Stimulated activated CD4-positive, alpha-beta T cell treated with anti-CD3 and anti-CD28 coated beads, Interleukin-12 subunit alpha, Interleukin-12 subunit beta, amount 100 ng/mL, for 24 hours (primary cell): ENCODE measurements around the gene TUBB2A.
"Not testable (repeated sequence)": the region's sequence is repeated elsewhere in the genome, so short reads cannot be mapped to it uniquely, and the experiment has no call there.

Source experiments
- DNase-seq, 2 experiments: peaks; one replicate each; pipeline ENCODE4 v3.0.0-alpha.2; 2020; ENCODE audit warnings: low read depth in 2 of 2

The TUBB2A gene

DNA sequence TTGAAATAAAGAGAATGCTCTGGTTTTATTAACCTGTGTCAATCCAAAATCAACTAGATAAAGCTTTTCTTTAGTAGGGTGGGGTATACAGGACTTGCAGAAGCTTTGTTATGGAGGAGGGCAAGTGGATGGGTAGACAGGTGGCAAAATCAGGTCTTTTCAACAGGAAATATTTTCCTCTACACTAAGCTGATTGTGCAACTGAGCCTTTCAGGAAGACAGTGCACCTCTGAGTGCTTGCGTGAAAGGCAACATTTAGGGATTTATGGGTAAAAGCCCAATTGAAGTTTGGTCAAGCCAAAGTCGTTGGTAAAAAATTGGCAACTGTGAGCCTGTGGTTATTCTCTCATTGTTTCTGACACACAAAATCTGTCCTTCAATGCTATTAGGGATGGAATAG lies 23.8 kb upstream of the TUBB2A start:
- no peak for DNase-seq

DNA sequence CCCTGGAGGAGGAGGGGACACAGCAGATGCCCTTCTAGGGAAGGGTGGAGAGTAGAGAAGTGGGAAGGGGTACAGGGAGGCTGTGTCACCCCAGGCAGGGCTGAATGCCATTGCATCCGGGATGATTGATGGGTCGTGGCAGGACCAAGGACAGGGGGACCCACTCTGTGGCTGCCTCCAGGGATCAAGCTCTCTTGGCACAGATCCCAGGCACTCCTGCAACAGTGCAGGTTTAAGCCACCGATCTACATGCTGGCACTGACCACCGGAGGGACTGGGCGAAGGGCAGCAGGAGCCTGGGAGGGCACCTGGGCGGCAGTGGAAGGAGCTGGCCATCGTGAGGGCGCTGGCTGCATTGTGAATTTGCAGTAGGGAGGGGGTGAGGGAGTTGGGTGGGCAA lies 22.6 kb upstream of the TUBB2A start:
- not testable (repeated sequence) for DNase-seq

DNA sequence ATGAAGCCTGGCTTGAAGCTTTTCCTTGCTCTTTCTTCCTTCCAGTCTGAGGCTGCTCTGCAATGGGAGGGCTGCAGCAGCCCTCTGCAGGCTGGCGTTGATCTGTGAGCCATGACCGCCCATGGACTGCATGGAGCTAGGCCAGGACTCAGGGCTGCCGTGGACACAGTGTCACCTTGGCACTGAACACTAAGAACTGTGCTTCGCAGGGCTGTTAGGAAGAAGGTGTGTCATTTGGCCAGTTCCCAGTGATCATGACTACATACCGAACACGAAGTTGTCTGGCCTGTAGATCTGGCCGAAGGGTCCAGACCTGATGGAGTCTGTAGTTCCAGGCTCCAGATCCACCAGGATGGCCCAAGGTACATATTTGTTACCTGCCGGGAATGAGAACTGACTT lies 21.3 kb upstream of the TUBB2A start:
- DNase-seq = not testable (repeated sequence)

DNA sequence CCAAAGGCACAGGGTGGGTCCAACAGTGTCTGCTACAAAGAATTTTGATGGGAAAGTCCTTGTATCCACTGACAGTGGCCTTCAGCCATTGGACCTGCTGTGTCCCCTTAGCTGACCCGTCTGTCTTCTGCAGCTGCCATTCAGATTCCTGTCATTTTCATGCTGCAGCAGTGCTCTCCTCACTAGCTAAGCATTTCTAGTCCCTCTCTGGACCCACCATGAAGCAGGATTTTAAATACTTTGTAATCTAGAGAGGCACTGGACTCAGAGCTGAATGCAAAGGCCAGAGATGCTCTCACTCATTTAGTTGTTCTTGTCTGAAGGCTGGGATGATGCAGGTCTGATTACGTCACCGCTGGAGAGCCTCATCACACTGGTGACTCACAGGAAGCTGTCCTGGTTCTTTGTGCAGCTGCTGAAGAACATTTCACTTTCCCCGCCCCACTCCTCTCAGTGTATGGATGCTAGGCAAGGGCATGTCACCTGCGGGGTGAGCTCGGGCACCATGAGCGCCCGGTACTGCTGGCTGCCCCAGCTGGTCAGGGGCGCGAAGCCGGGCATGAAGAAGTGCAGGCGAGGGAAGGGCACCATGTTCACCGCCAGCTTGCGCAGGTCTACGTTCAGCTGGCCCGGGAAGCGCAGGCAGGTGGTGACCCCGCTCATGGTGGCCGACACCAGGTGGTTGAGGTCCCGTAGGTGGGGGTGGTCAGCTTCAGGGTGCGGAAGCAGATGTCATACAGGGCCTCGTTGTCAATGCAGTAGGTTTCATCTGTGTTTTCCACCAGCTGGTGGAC lies 19.4 kb upstream of the TUBB2A start:
- no peak for DNase-seq

DNA sequence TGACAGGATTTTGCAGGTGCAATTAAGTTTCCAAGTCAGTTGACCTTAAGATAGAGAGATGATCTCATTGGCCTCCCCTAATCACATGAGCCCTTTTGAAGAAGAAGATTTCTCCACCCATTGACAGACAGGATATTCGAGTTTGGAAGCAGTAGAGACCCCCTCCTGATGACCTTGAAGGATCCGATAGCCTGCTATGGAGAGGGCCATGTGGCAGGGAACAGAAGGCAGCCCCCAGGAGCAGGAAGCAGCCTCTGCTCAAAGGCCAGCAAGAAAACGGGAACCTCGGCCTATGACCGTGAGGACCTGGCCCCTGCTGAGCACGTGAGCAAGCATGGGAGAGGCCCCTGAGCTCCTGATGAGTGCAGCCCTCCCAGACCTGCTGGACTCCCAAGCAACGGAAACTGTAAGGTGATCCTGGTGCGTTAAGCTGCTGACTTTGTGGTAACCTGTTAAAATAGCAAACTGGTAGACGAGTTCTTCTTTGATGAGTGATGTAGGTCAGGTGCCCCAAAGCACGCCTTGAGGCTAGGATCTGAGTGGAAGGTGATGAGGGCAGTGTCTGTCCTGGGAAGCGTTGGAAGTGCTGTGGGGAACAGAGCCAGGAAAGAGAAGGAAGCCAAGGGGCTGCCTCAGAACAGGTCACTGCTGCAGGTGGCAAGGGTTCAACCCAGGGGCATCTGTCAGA lies 18.5 kb upstream of the TUBB2A start:
- no peak for DNase-seq

DNA sequence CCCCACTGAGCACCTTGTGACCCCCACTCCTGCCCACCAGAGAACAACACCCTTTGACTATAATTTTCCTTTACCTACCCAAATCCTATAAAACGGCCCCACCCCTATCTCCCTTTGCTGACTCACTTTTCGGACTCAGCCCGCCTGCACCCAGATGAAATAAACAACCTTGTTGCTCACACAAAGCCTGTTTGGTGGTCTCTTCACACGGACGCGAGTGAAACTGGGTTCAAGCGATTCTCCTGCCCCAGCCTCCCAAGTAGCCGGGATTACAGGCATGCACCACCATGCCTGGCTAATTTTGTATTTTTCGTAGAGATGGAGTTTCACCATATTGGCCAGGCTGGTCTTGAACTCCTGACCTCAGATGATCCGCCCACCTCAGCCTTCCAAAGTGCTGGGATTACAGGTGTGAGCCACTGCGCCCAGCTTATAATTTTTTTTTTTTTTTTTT lies 16.3 kb upstream of the TUBB2A start:
- DNase-seq = not testable (repeated sequence)

DNA sequence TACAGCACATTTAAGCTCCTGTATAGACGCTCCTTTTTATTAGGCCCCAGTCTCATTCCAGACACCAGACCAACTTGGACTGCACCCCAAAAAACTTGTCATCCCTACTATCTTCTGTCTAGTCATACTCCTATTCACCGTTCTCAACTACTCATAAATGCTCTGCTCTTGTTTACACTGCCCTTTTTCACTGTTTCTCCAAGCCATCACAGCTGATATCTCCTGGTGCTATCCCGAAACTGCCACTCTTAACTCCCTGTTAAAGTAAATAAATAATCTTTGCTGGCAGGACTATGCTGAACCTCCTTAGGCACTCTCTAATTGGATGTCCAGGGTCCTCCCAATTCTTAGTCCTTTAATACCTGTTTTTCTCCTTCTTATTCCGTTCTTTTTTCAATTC lies 15.4 kb upstream of the TUBB2A start:
- not testable (repeated sequence) for DNase-seq

DNA sequence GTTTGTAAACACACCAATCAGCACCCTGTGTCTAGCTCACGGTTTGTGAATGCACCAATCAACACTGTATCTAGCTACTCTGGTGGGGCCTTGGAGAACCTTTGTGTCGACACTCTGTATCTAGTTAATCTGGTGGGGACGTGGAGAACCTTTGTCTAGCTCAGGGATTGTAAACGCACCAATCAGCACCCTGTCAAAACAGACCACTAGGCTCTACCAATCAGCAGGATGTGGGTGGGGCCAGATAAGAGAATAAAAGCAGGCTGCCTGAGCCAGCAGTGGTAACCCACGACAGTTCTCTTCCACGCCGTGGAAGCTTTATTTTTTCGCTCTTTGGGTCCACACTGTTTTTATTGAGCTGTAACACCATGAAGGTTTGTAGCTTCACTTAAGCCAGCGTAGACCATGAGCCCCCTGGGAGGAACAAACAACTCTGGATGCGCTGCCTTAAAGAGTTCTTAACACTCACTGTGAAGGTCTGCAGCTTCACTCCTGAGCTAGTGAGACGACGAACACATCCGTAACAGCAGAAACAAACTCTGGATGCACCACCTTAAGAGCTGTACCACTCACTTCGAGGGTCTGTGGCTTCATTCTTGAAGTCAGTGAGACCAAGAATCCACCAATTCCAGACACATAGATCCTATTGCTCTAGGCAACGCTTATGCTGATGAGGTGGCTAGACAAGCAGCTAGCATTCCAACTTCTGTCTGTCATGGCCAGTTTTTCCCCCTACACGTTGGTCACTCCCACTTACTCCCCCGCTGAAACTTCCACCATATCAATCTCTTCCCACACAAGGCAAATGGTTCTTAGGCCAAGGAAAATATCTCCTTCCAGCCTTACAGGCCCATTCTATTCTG lies 14.2 kb upstream of the TUBB2A start:
- not testable (repeated sequence) for DNase-seq

DNA sequence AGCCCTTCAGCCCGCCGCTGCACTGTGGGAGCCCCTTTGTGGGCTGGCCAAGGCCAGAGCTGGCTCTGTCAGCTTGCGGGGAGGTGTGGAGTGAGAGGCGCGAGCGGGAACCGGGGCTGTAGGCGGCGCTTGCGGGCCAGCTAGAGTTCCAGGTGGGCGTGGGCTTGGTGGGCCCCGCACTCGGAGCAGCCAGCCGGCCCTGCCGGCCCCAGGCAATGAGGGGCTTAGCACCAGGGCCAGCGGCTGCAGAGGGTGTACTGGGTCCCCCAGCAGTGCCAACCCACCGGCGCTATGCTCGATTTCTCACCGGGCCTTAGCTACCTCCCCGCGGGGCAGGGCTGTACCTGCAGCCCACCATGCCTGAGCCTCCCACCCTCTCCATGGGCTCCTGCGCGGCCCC lies 13.3 kb upstream of the TUBB2A start:
- not testable (repeated sequence) for DNase-seq

DNA sequence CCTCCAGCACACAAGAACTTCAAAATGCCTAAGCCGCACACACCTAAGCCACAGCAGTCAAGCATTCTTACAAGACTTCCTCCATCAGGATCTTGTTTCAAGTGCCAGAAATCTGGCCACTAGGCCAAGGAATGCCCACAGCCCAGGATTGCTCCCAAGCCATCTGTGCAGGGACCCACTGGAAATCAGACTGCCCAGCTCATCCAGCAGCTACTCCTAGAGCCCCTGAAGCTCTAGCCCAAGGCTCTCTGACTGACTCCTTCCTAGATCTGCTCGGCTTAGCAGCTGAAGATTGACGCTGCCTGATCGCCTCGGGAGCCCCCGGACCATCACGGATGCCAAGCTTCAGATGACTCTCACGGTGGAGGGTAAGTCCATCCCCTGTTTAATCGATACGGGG lies 10.7 kb upstream of the TUBB2A start:
- not testable (repeated sequence) for DNase-seq

DNA sequence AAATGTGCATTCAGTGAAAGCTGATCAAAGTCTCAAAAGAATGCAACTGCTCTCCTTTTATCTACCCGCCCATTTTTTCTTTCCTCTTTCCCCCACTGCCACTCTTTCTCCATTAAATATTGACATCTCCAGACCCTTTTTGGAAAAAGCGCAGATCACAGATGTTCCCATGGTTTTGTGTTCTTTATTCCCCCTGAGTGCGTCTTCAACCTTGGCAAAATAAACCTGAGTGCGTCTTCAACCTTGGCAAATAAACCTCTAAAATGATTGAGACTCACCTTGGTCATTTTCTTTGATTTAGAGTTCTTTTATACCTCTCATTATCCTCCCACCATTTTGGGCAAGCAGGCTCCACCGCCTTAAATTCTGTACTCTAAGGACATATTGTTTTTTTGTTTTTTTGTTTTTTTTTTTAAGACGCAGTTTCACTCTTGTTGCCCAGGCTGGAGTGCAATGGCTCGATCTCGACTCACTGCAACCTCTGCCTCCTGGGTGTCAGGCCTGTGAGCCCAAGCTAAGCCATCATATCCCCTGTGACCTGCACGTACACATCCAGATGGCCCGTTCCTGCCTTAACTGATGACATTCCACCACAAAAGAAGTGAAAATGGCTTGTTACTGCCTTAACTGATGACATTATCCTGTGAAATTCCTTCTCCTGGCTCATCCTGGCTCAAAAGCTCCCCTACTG lies 9.3 kb upstream of the TUBB2A start:
- not testable (repeated sequence) for DNase-seq

DNA sequence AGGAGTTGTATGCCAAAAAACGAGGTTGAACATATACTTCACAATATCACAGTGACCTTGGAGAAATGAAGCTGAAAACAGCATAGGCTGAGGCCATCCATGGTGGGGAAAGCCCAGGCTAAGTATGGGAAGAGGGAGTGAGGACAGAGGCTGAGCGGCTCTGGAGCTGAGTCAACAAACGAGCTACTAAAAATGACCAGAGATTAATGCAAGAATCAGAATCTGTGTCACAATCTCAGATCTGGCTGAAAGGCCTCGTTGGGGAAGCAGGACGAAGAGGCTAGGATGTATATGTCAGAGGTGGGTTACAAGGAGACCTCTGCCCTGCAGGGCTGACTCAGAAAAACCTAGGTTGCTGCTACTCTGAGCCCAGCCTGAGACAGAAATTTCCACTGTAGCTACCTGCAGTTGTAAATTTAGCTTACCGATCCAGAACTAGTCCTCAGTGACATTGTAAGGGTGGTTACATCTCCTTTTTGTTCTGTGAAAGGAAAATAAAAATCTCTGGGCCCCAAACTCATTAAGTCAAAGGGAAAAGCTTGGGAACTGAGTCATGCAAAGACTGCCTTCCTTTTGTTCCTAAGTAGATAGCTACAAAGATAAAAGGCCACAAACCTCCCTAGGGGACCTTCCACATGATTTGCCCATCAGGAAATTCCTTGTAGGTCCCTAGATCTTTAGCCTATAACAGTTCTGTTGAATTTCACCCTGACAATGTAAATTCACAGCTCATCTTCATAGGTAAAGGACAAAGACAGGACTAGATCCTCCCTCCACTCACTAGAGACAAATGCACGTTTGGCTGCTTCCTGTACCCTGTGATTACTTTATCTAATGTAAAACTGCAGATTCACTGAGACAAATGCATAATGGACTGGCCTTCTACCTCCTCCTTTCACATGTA lies 8.5 kb upstream of the TUBB2A start:
- DNase-seq = no peak

DNA sequence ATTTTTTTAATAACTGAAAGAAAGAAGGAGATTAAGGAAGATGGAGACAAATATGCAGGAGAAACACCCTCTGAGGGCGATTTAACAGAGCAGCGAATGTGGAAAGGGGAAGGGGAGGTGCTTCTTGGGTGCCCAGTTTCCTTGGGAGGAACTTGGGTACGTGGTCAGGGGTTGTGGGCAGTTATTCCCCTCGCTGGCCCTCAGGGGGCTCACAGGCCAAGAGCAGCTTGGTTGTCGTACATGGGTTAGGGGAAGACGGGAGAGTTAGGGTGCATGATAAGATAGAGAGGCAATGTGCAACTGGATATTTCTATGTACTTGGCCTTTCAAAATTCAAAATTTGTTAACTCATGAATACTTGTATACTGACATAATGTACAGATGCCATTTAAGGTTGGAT lies 7.0 kb upstream of the TUBB2A start:
- no peak for DNase-seq

DNA sequence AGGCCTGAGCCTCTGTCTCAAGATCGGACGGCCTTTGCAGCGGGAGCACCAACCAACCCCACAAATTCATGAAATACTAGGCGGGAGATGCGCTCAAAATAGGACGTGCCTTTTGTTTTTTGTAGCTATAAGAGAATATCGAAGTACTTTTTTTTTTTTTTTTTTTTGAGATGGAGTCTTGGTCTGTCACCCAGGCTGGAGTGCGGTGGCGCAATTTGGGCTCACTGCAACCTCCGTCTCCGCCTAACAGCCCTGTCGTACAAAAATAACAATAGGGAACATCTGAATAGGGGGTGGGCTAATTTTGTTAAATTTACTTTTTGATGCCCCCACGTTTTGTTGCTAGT lies 5.9 kb upstream of the TUBB2A start:
- DNase-seq = no peak

DNA sequence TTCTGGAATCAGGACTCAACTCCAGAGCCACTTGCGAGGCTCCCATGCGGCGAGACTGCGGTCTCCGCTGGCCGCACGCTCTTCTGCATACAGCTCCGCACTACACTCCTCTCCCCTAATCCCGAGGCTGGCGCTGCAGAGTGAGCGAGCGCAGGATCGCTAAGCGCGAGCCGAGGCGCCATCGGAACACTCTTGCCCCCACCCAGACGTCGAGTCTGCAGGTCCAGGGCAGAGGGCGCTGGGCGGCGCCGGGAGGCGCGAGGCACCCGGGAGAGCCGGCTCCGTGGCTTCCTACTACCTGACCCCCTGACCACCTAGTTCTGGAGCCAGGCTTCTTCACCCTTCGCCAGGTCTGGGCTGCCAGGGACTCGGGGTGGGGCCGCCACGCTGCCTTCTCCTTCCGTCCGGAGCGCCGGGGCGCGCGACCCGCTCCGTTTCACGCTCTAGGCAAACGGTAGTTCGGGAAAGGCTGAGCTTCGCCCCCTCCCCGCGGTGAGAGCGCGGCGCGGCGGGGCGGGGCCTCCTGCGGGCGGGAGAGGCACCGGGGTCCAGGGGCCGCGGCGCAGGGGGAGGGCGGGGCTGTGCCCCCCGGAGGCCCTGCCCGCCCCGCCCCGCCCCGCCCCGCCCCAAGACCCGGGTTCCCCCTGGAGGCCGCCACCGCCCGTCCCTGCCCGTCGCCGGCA lies 5.4 kb upstream of the TUBB2A start:
- DNase-seq = peak in 1 of 2 experiments; percentile 39

DNA sequence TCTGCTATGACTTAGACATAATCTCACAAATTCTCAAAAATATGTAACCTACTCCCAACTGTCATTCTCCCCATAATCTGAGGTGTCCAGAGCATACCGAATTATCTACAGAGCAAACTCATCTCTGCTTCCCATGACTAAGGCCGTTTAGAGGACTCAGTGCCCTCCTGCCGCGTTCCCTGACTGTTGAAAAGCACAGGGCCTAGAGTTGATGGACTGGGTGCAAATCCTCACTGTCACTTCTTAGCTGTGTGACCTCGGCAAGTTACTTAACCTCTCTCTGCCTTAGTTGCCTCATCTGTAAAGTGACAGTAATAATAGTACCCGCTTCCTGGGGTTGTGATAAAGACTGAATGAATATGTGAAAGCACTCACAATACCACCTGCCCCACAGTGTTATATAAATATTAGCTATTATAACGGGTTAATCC lies 4.7 kb upstream of the TUBB2A start:
- no peak for DNase-seq

DNA sequence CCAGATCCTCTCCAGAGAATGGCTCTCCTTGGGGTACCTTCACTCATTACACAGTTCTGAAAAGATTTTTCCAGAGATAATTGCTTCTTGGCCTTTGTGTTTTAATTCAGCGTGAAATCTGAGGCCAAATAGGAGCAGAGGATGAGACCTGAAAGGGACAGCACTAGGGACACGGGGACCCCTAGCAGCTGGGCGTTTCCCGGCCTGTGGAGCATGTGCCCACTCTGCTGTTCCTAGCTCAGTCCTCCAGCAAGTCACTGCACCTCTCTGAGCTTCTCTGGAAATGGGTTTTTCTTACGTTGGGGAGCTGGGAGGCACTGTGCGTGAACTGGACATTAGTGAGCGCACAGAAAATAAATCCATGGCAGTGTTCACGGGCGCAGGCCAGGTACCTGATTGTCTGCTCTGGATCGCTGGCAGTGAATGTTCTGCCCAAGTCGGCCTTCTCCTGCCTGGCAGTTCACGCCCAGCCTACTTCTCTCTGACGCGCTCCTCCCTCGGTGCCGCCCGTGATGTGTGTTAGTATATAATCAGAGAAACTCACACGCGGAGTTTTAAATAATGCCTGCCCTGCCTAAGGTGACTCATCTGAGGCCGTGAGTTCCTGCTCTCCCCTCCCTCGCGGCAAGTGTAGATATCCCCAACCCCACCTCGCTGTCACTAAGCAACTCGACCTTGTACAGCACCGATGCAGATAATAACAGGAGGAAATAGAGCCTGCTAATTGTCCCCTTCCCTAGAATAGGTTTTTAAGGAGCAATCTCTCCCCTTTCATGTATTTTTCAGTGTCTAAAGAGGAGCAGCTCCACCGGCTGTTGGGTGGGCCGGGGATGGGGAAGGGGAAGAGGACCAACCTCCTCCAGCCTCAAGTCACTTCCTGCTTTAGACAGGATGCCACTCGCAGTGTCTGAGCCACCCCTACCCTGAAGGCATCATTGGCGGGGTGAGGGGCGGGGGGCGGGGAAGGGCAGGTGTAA lies 2.7 kb upstream of the TUBB2A start:
- DNase-seq = no peak

DNA sequence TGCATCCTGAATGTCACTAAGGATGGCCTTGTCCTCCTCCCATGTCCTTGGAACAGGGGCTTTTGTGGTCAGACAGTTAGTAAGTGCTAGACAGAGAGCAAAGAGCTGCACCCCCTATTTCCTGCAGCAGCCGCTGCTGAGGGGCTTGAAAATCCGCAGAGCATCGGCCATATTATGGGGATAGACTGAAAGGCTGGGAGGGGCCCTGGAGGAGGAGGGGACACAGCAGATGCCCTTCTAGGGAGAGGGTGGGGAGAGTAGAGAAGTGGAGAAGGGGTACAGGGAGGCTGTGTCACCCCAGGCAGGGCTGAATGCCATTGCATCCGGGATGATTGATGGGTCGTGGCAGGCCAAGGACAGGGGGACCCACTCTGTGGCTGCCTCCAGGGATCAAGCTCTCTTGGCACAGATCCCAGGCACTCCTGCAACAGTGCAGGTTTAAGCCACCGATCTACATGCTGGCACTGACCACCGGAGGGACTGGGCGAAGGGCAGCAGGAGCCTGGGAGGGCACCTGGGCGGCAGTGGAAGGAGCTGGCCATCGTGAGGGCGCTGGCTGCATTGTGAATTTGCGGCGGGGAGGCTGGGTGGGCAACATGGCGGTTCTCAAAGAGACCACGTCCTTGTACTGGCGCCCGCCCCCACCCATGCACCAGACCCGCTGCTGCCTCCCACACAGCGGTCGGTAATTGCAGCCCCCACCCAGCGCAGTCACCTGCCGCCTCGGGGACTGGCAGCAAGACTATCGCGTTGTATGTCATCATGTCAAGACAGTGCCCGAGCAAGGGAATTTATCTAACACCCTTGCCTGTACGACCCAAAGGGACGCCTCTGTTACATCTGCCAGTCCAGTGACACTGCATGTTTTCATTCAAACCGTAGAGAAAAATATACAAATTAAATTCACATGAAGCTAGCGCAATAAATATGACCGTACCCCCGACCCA lies 887 bp downstream of the TUBB2A start:
- not testable (repeated sequence) for DNase-seq
